Activated CD4-positive, alpha-beta T cell treated with anti-CD3 and anti-CD28 coated beads, Interleukin-2, amount 50 U/mL, for 16 hours (primary cell): ENCODE results near the gene PEAK3.

Source experiments
- DNase-seq: peaks from one replicate; pipeline ENCODE4 v3.0.0-alpha.2; 2020

The PEAK3 gene

DNA sequence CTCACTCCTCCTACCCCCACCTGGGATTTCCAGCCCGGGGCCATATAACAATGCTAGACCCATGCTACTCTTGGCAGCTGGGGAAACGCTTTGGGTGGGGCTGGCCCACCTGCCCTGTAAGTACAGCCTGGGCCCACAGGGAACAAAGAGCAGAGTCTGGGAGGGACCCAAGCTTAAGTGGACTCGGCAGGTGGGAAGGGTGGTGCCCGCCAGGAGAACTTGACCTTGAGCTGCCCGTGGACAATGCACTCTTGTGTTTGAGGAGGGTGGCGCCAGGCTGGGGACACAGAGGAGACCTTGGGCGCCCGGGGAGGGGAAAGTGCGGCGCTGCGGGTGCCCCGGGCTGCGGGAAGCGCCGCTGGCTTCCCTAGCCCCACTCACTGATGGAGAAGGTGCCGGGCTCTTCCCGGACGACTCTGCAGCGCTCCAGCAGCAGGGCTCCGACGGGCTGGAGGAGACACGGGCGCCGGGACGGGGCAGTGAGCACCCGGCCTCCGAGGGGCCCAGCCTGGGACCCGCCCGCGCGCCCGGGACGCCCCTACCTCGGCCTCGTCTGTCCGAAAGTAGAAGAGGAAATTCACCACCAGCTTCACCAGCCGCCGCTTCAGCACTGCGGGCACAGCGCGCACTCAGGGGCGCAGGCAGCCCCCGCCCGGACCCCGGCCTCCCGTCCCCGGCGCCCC is 46.5 kb downstream of the PEAK3 start:
- no peak for DNase-seq

DNA sequence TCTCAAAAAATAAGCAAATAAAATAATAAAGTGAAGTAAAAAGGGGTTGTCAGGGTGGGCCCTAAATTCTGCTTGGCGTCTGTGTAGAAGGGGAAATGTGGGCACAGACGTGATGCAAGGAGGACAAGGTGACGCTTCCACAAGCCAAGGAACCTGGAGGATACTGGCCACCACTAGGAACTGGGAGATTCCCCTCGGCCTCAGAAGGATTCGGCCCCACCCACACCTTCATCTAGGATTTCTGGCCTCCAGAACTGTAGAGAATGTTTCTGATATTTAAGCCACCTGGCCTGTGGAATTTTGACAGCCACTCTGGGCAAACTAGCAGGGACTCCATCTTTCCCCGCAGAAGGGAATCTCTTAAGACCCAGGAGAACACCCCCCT is 47.0 kb downstream of the PEAK3 start:
- no peak for DNase-seq

DNA sequence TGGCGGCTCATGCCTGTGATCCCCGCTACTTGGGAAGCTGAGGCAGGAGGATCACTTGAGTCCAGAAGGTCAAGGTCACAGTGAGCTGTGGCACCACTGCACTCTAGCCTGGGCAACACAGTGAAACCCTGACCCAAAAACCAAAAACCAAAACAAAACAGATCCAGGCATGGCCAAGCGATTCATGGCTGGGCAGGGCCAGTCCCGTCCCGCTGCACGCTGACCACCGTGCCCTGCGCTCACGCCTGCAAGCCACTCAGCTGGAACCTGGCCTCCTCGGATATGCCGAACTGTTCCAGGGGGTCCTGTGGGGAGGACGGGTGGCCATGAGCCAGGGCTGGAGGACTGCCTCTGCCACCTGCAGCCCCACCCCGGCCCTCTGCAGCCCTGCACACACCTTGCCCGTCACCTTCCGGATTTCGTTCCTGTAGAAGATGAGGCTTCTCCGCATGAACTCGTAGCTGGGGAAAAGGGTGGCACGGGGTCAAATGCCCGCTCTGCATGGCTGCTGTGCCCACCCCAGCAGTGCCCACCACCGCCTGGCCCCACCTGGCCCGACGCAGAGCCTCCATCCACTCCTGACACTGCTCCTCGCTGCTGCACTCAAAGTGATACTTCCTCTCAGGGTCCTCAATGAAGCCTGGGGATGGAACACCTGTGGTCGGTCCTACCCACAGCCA is 48.2 kb downstream of the PEAK3 start:
- DNase-seq = no peak

DNA sequence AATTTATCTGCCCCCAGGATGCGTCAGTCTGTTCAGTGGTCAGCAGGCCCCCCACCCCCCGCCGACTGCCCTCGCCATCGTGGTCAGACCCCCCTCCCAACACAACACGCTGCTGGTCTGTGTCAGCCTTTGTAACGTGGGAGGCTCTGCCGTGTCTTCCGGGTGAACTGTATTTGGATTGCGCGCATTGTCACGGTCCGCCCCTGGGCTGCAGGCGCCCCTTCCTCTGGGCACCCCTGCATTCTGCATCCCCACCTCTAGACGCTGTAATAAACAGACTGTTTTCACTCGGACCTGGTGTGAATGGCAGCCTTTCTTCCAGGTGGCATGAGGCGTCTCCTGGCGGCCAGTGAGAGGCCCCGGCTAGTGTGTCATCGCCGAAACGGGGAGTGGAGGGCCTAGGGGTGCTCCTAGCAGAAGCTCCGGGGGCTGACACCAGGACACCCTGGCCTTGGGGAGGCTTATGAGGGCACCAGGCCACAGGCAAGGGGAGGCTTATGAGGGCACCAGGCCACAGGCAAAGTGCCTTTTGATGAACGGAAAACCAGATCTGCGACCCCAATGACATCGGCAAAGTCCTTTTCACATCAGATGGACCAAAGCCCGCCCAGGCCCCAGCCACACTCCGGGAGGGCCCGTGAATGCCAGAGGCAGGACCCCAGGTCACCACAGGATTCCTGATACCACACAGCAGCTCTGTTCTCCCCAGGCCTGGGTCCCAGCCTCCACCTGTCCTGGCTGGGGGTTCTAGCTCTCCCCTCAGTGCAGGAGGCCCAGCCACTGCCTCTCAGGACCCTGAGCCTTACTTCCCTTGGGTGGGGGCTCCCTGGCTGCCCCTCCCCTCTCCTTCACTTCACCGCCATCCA is 49.5 kb downstream of the PEAK3 start:
- no peak for DNase-seq

DNA sequence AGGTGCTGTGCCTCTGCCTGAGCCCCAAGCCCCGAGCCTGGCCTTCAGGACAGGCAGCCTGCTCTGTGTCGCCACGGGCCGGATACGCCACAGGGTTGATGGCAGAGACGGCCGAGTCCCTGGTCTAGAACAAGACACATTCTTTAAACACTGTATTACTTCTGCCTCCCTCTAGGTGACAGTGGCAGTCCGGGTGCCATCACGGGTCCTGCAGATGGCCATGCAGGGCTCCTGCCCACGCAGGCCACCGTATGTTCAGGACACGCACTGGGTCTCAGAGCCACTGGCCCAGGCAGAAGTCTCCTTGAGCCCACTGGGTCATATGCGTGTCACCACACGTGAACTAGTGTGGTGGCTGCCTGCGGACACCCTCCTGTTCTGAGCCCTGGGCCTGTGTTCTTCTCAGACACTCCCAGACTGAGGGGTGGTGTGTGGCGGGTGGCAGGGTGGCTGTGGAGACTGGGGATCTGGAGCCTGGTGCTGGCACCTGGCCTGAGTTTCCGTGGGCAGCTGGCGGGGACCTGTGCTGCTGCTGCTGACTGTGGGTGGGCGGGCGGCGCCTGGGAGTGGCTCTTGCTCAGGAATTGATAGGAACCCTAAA is 50.3 kb downstream of the PEAK3 start:
- no peak for DNase-seq

DNA sequence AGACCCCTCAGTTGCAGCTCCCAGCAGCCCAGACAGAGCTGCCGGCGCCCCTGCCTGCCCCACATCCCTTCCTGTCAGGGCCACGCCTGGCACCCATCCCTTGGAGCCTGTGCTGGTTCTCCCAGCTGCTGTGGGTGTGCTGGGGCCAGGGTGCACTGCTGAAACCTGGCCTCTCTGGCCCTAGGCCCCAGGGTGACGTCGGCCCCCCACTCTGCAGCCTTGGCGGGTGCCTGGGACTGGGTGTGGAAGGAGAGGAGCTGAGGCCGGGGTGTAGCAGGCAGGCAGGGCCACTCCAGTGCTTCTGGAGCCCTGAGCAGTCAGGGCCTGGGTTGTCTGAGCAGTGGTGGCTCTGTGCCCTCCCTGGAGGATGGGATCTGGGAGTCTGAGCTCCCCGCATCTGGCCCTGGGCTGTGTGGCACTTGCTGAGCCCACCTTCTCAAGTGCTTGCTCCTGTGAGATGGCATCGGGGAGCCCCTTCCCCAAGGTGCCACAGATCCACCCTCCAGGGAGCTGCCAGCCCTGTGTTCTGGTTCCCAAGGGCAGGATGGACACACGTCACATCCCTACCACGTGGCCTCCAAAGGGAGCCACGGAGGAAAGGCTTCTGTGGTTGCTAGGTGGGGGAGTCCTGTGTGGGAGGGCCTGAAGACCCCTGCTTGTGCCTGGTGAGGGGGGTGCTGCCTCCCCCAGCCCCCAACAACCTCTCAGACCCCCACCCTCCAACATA is 51.0 kb downstream of the PEAK3 start:
- no peak for DNase-seq

DNA sequence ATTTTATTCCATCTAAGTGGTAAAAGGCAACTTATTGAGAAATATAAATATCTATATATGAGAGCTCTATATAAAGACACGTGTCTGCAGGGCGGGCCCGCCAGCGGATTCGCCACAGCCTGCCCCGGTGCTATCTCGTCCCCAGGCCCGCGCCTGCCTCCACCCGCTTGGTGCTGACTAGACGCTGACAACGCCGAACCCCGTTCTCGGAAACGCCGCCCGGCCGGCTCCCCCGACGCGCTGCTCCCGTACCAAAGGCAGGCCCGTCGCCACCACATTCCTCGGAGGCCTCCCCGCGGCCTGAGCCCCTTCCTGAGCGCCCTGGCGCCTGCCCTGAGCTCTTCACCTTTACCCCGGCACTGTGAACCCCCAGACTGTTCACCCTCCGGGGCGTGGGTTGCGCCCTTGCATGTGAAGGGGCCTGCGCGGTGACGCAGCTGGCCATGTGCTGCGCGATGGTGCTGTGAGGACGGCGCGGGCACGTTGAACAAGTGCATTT is 51.9 kb downstream of the PEAK3 start:
- no peak for DNase-seq

DNA sequence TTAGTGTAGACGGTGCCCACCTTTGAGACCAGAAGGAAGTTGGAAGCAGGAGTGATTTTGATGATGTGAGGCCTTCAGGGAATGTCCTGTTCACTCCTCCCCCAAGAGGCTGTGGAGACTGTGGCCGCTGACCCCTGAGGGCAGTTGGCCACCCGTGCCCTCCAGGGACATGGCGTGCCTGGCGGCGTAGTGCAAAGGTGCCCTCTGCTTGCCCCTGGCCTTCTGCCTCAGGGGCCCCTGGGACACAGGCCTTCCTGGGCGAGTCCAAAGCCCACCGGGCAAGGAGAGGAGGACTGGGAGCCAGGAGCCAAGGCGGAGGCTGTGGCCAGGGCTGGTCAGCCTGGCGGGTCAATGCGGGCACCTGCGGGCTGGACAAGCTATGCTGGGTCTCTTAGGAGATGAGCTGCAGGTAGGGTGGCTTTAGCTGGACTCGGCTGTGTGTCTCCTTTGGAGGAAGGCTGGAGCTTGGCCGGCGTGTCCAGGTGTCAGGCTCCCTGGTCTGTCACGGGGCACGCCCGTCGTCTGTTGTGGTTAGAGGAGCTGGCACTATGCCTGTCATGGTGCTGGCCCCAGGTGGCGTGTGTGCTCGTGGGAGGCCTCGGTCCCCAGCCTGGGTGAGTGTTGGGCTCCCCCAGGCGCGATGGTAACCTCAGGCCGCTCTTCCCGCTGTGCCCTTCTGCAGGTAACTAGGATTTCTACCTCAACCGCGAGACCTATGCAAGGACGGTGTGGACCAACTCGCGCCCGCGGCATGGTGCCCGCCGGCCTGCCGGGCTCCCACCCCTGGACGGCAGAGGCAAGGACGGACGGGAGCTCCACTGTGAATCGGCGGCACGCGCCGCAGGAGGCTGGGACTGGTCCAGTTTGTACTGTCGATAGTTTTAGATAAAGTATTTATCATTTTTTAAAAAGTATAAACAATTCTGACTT is 52.6 kb downstream of the PEAK3 start:
- DNase-seq = no peak

DNA sequence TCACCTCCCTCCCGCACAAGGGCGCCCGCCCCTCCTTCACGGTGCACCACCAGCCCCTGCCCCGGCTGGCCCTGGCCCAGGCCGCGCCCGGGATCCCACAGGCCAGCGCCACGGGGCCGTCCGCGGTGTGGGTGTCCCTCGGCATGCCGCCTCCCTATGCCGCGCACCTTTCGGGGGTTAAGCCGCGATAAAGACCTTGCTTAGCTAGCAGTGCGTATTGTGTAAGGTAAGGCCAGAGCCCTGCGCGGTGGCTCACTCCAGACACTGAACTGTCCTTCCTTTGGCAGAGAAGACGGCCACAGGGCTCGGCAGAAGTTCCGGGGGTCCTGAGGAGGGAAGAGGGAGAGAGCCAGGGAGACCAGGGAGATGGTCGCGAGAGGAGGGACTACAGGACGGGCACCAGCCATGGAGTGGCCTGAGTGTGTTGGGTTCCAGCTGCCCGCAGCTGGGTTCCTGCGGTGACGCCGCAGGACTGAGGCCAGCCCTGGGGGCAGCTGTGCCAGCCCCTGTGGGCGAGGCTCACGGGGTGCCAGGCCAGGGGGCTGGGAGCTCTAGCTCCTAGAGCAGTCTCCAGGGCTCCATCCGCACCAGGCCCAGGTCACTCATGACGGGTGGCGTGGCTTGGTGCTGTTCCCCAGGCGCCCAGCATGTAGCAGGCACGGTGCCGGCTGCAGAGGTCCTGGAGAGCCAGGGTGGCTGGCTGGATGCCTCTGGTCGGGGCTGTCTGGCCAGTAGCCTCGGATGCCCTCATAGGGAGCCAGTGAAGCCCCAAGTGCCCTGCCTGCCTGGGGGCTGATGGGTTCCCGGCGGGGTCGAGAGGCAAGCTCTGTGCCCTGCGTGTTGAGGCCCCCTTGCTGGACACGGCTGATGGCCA is 53.6 kb downstream of the PEAK3 start:
- no peak for DNase-seq

DNA sequence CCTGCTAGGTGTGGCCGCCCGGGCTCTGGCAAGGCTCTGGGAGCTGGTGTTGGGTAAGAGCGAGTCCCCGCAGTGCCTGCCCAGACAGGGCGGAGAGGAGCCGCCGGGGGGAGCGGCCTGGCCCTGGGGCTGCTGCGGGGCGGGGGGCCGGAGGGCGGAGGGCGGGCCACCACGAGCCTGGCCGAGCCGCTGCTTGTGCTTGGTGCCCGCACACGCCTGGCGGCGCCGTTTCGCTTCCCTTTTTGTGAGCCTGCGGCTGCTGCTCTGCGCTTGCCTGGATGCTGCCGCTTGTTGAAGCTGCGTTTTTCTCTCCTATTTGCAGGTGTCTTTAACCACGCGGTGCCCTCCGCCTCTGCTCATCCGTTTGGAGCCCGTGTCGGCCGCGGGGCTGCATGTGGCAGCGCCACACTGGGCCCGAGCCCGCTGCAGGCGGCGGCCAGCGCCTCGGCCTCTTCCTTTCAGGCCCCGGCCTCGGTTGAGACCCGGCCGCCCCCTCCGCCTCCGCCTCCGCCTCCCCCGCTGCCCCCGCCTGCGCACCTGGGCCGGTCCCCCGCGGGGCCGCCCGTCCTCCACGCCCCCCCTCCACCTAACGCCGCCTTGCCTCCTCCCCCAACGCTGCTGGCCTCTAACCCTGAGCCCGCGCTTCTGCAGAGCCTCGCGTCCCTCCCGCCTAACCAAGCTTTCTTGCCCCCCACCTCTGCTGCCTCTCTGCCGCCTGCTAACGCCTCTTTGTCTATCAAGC is 54.4 kb downstream of the PEAK3 start:
- DNase-seq = no peak

DNA sequence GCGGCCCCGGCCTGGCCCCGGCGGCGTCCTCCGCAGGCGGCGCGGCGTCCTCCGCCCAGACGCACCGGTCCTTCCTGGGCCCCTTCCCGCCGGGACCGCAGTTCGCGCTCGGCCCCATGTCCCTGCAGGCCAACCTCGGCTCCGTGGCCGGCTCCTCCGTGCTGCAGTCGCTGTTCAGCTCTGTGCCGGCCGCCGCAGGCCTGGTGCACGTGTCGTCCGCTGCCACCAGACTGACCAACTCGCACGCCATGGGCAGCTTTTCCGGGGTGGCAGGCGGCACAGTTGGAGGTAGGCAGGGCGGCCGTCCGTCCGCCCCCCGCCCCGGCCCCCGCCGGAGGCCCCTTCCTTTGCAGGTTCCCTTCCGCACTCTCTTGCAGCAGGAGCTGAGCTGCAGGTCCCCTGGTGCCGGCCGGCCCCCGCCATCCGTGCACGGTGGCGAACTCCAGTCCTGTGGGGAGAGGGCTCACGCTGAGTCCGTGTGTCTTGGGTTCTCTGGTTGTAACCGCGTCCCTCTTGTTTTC is 55.1 kb downstream of the PEAK3 start:
- DNase-seq = no peak

DNA sequence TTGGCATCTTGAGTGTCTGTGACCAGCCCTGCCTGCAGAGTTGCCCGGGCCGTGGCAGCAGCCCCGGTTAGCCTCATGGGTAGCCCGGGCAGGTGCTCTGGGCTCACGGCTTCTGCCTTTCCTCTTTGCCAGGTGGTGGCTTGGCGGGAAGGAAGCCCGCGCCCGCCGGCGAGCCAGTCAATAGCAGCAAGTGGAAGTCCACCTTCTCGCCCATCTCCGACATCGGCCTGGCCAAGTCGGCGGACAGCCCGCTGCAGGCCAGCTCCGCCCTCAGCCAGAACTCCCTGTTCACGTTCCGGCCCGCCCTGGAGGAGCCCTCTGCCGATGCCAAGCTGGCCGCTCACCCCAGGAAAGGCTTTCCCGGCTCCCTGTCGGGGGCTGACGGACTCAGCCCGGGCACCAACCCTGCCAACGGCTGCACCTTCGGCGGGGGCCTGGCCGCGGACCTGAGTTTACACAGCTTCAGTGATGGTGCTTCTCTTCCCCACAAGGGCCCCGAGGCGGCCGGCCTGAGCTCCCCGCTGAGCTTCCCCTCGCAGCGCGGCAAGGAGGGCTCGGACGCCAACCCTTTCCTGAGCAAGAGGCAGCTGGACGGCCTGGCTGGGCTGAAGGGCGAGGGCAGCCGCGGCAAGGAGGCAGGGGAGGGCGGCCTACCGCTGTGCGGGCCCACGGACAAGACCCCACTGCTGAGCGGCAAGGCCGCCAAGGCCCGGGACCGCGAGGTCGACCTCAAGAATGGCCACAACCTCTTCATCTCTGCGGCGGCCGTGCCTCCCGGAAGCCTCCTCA is 55.7 kb downstream of the PEAK3 start:
- no peak for DNase-seq

DNA sequence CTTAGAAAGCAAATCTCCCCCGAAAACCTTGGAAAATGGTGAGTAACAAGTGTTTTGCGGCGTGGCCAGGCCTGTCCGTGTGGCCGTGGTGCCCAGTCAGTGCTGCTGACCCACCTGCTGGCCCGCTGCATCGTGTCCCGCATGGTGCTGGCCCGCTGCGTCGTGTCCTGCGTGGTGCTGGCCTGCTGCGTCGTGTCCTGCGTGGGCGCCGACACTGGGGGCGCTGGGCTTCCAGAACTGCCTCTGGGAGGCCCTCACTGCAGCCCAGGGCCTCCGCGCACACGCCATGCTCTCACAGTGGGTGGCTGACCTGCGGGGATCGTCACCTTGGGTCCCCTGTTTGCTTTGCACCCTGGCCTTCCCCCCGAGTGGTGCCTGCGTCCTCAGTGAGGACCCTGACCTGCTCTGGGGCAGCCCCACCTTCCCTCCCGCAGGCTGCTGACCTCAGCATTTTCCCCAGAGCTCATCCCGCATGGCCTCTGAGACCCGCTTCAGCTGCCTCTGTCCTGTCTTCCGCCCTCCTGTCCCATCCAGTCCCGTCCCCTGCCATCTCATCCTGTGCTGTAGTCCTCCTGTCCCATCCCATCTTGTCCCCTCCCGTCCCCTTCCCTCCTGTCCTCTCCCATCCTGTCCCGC is 56.4 kb downstream of the PEAK3 start:
- no peak for DNase-seq

DNA sequence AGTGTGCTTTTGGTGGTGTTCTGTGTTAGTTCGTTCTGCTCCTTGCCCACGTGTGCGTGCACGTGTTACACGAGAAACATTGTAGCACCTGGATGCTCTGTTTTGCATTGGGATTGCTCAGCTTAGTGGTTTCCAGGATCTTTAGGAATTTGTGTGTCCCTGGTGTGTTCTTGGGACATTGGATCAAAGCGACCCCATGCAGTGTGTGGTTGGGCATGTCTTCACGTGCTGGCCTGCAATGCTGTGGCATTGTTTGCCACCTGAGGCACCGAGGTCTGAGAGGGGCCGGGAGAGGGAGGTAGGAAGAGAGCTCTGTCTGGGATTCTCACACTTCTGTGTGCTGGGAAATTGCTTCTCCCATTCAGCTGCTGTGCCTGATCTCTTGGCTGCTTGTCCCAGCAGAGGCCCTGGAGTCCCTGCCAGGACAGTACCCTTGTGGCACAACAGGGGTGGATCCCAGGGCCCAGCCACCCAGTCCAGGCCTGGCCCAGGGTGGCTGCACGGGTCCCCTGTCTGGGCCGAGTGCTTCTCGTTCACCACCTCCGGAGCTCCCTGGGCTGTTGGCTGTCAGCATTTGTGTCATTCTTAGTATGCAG is 57.1 kb downstream of the PEAK3 start:
- no peak for DNase-seq
